Stimulated activated naive CD8-positive, alpha-beta T cell treated with anti-CD3 and anti-CD28 coated beads, Interleukin-15, Interleukin-2, amounts not matched to agents 100 U/mL and 50 U/mL, for 24 hours (primary cell): ENCODE results near the gene TIAL1.
"Not testable (repeated sequence)": the region's sequence is repeated elsewhere in the genome, so short reads cannot be mapped to it uniquely, and the experiment has no call there.

Source experiments
- ATAC-seq: fragments of 150-1000 bp; cut with Tn5 transposase; one replicate; pipeline ENCODE4 v1.10.0; 2021
- DNase-seq: peaks from one replicate; pipeline ENCODE4 v3.0.0; 2021

TIAL1 gene

GRCh38 chr10:119613741-119614140, 17.0 kb upstream of the TIAL1 start:
- no peak for ATAC-seq
- DNase-seq, result no peak

DNA sequence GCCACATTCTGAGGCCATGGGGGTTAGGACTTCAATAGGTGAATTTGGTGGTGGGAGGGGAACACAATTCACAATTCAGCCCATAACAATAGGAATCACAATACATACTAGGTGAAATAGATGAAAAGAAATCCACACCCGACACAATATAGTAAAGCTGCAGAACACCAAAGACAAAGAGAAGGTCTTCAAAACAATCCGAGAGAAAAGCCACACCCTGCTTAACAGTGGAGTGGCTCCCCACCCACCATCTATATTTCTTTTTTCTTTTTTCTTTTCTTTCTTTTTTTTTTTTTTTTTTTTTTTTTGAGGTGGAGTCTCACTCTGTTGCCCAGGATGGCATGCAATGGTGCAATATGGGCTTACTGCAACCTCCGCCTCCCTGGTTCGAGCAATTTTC, 14.7 kb upstream of the TIAL1 start:
- DNase-seq, result no peak
- ATAC-seq, result no peak

- no peak for ATAC-seq
- DNase-seq, result no peak
Measured at GRCh38 chr10:119609516-119609915, 12.8 kb upstream of the TIAL1 start.

- peak; percentile 38 for DNase-seq
- ATAC-seq, result peak; percentile 57
Measured at GRCh38 chr10:119608316-119609155, 11.8 kb upstream of the TIAL1 start.

DNA sequence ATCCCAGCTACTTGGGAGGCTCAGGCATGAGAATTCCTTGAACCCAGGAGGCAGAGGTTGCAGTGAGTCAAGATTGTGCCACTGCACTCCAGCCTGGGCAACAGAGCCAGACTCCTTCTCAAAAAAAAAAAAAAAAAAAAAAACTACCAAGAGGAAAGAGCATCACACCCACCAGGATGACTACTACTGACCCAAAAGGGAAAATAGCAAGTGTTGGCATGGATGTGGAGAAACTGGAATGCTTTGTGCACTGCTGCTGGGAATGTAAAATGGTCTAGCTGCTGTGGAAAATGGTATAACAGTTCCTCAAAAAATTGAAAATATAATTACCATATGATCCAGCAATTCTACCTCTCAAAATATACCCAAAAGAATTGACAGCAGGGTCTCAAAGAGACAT, 7.7 kb upstream of the TIAL1 start:
- no peak for DNase-seq
- no peak for ATAC-seq

DNA sequence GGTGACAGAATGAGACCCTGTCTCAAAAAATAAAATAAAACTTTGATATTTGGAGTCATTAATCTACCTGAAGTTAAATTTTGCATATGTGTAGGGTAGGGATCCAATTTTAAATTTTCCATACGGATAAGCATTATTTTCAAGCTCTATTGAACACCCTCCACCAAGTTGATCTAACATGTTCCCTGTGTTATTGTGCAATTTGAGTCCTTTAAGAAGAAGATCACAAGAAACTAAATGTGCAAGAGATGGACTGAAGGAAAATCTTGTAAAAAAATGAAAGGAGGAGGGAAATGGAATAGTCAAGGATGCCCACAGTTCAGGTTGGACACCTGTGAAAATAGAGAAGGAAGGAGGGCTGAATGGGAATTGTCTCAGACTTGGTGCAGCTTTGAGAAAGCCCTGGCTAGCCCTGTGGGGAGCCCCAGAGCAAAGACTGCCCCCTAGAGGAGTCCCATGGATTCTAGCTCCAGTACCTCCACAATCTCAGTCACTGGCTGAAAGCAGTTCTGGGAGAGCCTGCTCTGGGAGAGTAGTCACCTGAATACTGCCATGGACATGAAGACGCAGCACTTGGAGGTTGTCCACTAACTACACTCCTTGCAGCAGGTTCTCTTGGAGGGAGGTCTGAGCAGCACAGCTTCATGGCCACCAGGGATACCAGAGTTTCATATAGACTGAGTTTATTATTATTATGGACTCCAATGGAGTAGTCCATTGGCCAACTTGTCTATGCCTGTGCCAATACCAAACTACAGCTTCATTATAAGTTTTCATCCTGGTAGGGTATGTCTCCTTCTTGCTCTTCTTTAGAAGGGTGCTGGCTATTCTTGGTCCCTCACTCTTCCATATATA, 5.7 kb upstream of the TIAL1 start:
- DNase-seq, result peak; percentile 51
- ATAC-seq, result peak; percentile 80

DNA sequence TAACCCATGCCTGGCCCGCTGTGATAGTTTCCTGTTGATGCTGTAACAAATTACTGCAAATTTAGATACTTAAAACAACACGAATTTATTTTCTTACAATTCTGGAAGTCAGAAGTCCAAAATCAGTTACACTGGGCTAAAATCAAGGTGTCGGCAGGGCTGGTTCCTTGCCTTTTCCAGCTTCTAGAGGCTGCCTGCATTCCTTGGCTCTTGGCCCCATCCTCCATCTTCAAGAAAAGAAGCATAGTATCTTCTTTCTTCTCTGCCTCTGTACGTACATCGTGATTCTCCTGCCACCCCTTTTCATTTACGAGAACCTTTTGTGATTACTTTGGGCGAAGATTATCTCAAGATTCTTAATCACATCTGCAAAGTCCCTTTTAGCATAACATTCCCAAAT, 1.6 kb upstream of the TIAL1 start:
- DNase-seq, result no peak
- no peak for ATAC-seq

- DNase-seq (no peak), ATAC-seq (no peak)
Measured at GRCh38 chr10:119597405-119598186, 832 bp upstream of the TIAL1 start.

DNA sequence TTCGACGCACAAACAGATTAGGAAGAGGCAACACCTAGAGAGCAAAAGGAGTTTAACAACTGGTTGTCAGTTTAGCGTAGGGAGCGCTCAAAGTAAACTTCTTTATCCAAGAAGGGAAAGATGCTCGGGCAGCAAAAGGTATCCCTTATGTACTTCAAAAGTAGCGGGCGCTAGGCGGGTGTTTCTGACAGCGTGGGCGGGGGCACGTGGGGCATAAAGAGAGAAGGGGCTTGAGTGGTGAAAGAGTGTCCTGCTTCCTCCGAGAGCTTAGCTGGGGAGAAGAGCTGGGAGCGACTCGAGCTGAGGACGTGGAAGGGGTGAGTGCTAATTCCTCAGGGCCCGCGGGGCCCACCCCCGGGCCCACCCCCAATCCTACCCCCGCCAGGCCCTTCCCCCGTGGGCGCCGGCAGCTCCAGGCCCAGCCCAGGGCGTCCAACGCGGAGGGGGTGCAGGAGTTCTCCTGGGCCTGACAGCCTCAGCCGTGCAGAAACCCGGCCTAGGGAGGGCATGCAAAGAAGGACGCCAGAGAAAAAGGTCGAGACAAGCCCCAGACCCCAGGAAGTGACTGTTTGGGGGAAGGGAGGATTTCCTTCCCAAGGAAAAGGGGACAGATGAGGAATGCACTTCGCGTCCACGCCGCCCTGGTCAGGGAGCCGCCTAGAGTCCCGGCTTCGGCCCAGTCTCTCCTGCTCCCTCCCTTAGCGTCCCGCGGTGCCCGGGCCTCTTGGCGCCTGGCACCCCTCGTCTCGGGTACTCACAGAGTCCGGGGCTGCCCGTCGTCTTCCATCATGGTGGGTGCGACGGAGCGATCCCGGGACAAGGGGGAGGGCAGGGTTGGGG, 868 bp downstream of the TIAL1 start:
- DNase-seq (peak; percentile 80), ATAC-seq (peak; percentile 17)

- ATAC-seq (no peak), DNase-seq (no peak)
Measured at GRCh38 chr10:119595134-119595675, 1.6 kb downstream of the TIAL1 start.

GRCh38 chr10:119588071-119588470, 8.7 kb downstream of the TIAL1 start:
- no peak for DNase-seq
- no peak for ATAC-seq

DNA sequence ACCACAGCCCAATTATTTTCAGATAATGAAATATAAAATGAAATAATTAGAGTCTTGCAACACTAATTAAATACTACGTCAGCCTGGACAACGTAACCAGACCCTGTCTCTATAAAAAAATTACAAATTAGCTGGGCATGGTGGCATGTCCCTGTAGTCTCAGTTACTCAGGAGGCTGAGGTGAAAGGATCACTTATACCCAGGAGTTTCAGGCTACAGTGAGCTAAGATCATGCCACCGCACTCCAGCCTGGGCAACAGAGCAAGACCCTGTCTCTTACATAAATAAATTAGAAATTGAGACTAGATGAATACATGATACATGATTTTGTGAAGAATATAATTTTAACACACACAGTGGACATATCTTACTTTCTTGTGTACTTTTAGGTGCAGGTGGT, 18.4 kb downstream of the TIAL1 start:
- ATAC-seq (no peak), DNase-seq (no peak)

GRCh38 chr10:119575991-119576390, 20.8 kb downstream of the TIAL1 start:
- DNase-seq (no peak), ATAC-seq (no peak)

- DNase-seq (no peak), ATAC-seq (peak; percentile 49)
Measured at GRCh38 chr10:119575506-119575905, 21.3 kb downstream of the TIAL1 start.

- DNase-seq (no peak), ATAC-seq (no peak)
Measured at GRCh38 chr10:119567978-119568377, 28.8 kb downstream of the TIAL1 start.

GRCh38 chr10:119562097-119562496, 34.7 kb downstream of the TIAL1 start:
- no peak for ATAC-seq
- DNase-seq, result no peak

DNA sequence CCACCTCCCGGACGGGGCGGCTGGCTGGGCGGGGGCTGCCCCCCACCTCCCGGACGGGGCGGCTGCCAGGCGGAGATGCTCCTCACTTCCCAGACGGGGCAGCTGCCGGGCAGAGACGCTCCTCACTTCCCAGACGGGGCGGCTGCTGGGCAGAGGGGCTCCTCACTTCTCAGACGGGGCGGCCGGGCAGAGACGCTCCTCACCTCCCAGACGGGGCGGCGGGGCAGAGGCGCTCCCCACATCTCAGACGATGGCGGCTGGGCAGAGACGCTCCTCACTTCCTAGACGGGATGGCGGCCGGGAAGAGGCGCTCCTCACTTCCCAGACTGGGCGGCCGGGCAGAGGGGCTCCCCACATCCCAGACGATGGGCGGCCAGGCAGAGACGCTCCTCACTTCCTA, 37.3 kb downstream of the TIAL1 start:
- DNase-seq, ATAC-seq: not testable (repeated sequence)

GRCh38 chr10:119556081-119556480, 40.7 kb downstream of the TIAL1 start:
- not testable (repeated sequence) for ATAC-seq, DNase-seq

GRCh38 chr10:119555178-119555784, 41.5 kb downstream of the TIAL1 start:
- no peak for DNase-seq
- ATAC-seq, result no peak

DNA sequence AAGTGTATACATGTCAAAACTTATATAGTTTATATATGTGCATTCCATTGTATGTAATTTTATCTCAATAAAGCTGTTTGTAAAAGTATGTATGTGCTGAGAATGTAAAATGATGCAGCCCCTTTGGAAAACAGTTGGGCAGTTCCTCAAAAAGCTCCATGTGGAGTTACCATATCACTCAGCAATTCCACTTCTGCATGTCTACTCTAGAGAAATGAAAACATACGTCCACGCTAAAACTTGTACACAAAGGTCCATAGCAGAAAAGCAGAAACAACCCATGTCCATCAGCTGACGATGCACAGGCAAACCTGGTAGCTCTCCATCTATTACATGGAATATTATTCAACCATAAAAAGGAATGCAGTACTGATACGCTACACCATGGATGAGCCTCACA, 45.9 kb downstream of the TIAL1 start:
- DNase-seq, result no peak
- ATAC-seq, result no peak
